HCT116 (cell line): ENCODE results near the gene PDE4B.

Source experiments
- CEBPB ChIP-seq: IDR thresholded peaks from 2 replicates; pipeline ENCODE4 v1.6.1; 2012; ENCODE audit warnings: low read depth
- CTCF ChIP-seq, 3 experiments: fragments of 200-600 bp in 1 of 3; sonication (generic) in 1 of 3; IDR thresholded peaks in 2 of 3; conservative IDR thresholded peaks in 1 of 3; 2 replicates each; pipeline ENCODE4 v1.5.1; 2012 to 2017; ENCODE audit warnings: low read depth in 2 of 3, low read length in 2 of 3, antibody characterized with exemption in 1 of 3, borderline replicate concordance in 1 of 3, control low read depth in 1 of 3, mild to moderate bottlenecking in 1 of 3, mixed read lengths in 1 of 3, mixed run types in 1 of 3, moderate library complexity in 1 of 3; ENCODE audit not compliant: insufficient read depth in 1 of 3
- EGR1 ChIP-seq: IDR thresholded peaks from 2 replicates; pipeline ENCODE4 v1.6.1; 2012; ENCODE audit warnings: low read depth
- ELF1 ChIP-seq: IDR thresholded peaks from 2 replicates; pipeline ENCODE4 v1.6.1; 2012; ENCODE audit warnings: low read depth, borderline replicate concordance
- EZH2 ChIP-seq: fragments of 200-600 bp; sonication (generic); IDR thresholded peaks from 2 replicates; pipeline ENCODE4 v1.6.1; 2017; ENCODE audit warnings: antibody characterized with exemption, mixed run types
- JUND ChIP-seq: IDR thresholded peaks from 2 replicates; pipeline ENCODE4 v1.6.1; 2012
- POLR2A ChIP-seq: IDR thresholded peaks from 2 replicates; pipeline ENCODE4 v1.7.0; 2011; ENCODE audit warnings: borderline replicate concordance; ENCODE audit not compliant: insufficient read depth, insufficient read length; ENCODE audit errors: extremely low read depth
- POLR2AphosphoS5 ChIP-seq: IDR thresholded peaks from 2 replicates; pipeline ENCODE4 v1.6.1; 2011; ENCODE audit warnings: mild to moderate bottlenecking, low read depth, low read length, moderate library complexity
- REST ChIP-seq: IDR thresholded peaks from 2 replicates; pipeline ENCODE4 v1.6.1; 2012; ENCODE audit warnings: low read depth
- SIN3A ChIP-seq: IDR thresholded peaks from 2 replicates; pipeline ENCODE4 v1.6.1; 2012; ENCODE audit warnings: low read depth
- SRF ChIP-seq: IDR thresholded peaks from 2 replicates; pipeline ENCODE4 v1.6.1; 2012; ENCODE audit warnings: low read depth
- YY1 ChIP-seq: IDR thresholded peaks from 2 replicates; pipeline ENCODE4 v1.6.1; 2011; ENCODE audit warnings: low read length, low read depth, moderate library complexity, mild to moderate bottlenecking; ENCODE audit not compliant: insufficient replicate concordance; ENCODE audit errors: extremely low read depth
- ZBTB33 ChIP-seq: IDR thresholded peaks from 2 replicates; pipeline ENCODE4 v1.6.1; 2011; ENCODE audit warnings: mild to moderate bottlenecking, low read length, moderate library complexity; ENCODE audit not compliant: insufficient replicate concordance; ENCODE audit errors: extremely low read depth
- ZNF274 ChIP-seq: fragments of 200-500 bp; sonication (Bioruptor generic); IDR thresholded peaks from 2 replicates; pipeline ENCODE4 v1.6.1; 2014; ENCODE audit warnings: mild to moderate bottlenecking, low read depth, low read length, inconsistent platforms

GRCh38 chr1:66154394-66154793 lies 361.7 kb downstream of the PDE4B start:
- TF ChIP-seq ZBTB33 (no peak), SIN3A (no peak), POLR2A (no peak), REST (no peak), CTCF (IDR thresholded peaks at IDR 0.05 in 2 of 3, conservative IDR thresholded peaks at IDR 0.05 in 1 of 3; ENCODE audit: borderline replicate concordance in 1 of 3, insufficient read depth in 1 of 3, low read depth in 2 of 3, low read length in 2 of 3) (no peak), CEBPB (no peak), ELF1 (no peak), SRF (no peak), EGR1 (no peak), YY1 (no peak), JUND (no peak), POLR2AphosphoS5 (no peak), ZNF274 (no peak), EZH2 (no peak)
